Heart left ventricle (tissue), 16 donors: ENCODE measurements around the gene GRHL1. TPM values are rescaled to one million over a fixed set of nuclear protein-coding genes. Genes with fewer than 3 reads are reported as not detected.

Source experiments
- ATAC-seq, 4 donors: fragments of 200-7000 bp; cut with Tn5 transposase; one replicate each; pipeline ENCODE4 v1.9.1; 2020 to 2022; ENCODE audit warnings: moderate library complexity in 4 of 4, mild to moderate bottlenecking in 3 of 4, moderate number of reproducible peaks in 1 of 4
- DNase-seq, 5 donors: peaks; one replicate each; pipeline ENCODE4 v3.0.0-alpha.2; 2020
- H3K27ac ChIP-seq, 12 donors: fragments of 200-600 bp; sonication (generic) in 4 of 12; one replicate each; pipeline versions ENCODE4 v1.5.0 to v1.8.0; 2016 to 2022; ENCODE audit warnings: mild to moderate bottlenecking in 2 of 12
- H3K27me3 ChIP-seq, 9 donors: fragments of 200-600 bp; sonication (generic) in 2 of 9; one replicate each; pipeline versions ENCODE4 v1.5.1 to v1.8.0; 2016 to 2022; ENCODE audit warnings: mild to moderate bottlenecking in 3 of 9
- H3K36me3 ChIP-seq, 9 donors: fragments of 200-600 bp; sonication (generic) in 2 of 9; one replicate each; pipeline versions ENCODE4 v1.5.0 to v1.8.0; 2018 to 2022; ENCODE audit warnings: mild to moderate bottlenecking in 2 of 9
- H3K4me1 ChIP-seq, 12 donors: fragments of 200-600 bp; sonication (generic) in 4 of 12; one replicate each; pipeline versions ENCODE4 v1.5.0 to v1.8.0; 2016 to 2022; ENCODE audit warnings: mild to moderate bottlenecking in 3 of 12
- H3K4me3 ChIP-seq, 12 donors: fragments of 200-600 bp; sonication (generic) in 4 of 12; one replicate each; pipeline versions ENCODE4 v1.5.0 to v1.8.0; 2017 to 2022; ENCODE audit warnings: mild to moderate bottlenecking in 9 of 12, moderate library complexity in 4 of 12
- H3K9me3 ChIP-seq, 12 donors: fragments of 200-600 bp; sonication (generic) in 4 of 12; one replicate each; pipeline versions ENCODE4 v1.5.0 to v1.8.0; 2016 to 2022; ENCODE audit warnings: mild to moderate bottlenecking in 1 of 12
- POLR2A ChIP-seq, 2 donors: fragments of 450-650 bp; IDR thresholded peaks; one replicate each; pipeline ENCODE4 v1.6.1; 2017; ENCODE audit warnings: antibody characterized with exemption in 2 of 2, mild to moderate bottlenecking in 2 of 2, moderate library complexity in 2 of 2
- whole genome bisulfite sequencing, 4 donors: extraction: QIAGEN DNeasy Blood & Tissue Kit in 2 of 4; methylation state at CpG; one replicate each; pipeline versions ENCODE4 v1.1.5 to v1.1.7; 2013 to 2018; 5-methylcytosine and 5-hydroxymethylcytosine counted together
- intact Hi-C, 10 donors: fragments of 100-400 bp; cut with DNase I; formaldehyde crosslinking; loops; one replicate each; pipeline versions ENCODE4 v1.11.1 to v1.14.2; 2022
- long read RNA-seq, 3 donors: library from polyadenylated mRNA; unstranded; transcript quantifications; one replicate each; pipeline ENCODE4 v2.0.0, GENCODE V29; 2020 to 2021
- polyA plus RNA-seq, 2 donors: library from polyadenylated mRNA; stranded (reverse); fragments of 200-250 nt; gene quantifications; one replicate each; pipeline ENCODE4 v1.2.3, GENCODE V29; 2013
- total RNA-seq, 9 donors: library from RNA; depleted of rRNA in 2 of 9; stranded (reverse); fragments of >200 nt in 2 of 9; fragmentation: NEBNext Ultra II Directional in 3 of 9; extraction: Animal tissue kit (Norgen Biotek cat#: 25700) in 3 of 9; gene quantifications; one replicate each; pipeline versions ENCODE4 v1.1.0 to v1.2.4, GENCODE V29; 2016 to 2023
- TF ChIP-seq, protein P1 (sequence below), 12 donors: fragments of 200-600 bp; sonication (generic) in 4 of 12; IDR thresholded peaks; one replicate each; pipeline versions ENCODE4 v1.5.0 to v1.8.0; 2018 to 2022; ENCODE audit warnings: antibody characterized with exemption in 12 of 12, mild to moderate bottlenecking in 5 of 12
- donor health status: ischemic (EF 13 %, LVEDD 7.1; RV severe dilation, severe dysfunction).
- donor health status: healthy with polysubstance abuse.
- donor health status: DM: no; HTN: yes; CAD: no.
- donor health status: DM: no; HTN: no; CAD: no.
- donor health status: ischemic (EF 25% LVEDD 6.9; RV normal size, moderate dysfunction).
- donor health status: ischemic (EF 25% LVEDD 5.7; RV mildly dilated, moderate dysfunction).
- donor health status: healthy.
- donor health status: DM: yes; HTN: yes; CAD: no.
- donor health status: ischemic (EF 35%, LVEDD 5.7; RV mildly dilated, moderate dysfunction).
- donor health status: nonischemic (EF 11% LVEDD 7.7; RV severe dilation, severe dysfunction).
- donor health status: DM: yes; HTN: yes; CAD: no.
- donor health status: PGD.
- donor health status: ischemic (EF 29% LVEDD 5.4; RV normal size, mild dysfunction).
- donor health status: nonischemic (EF 23%, LVEDD 6.1; RV moderate dilation, normal function).

The GRHL1 gene
- total RNA-seq (1 to 10 TPM in 6 of 9 donors, under 1 TPM in 3; 0.79 to 2.8 (median 1.1) TPM), polyA plus RNA-seq (under 1 TPM; 0.50 to 0.57 TPM)
- long read RNA-seq, donor 1, partial matches to known transcripts: 1 of 2 reads
- long read RNA-seq, donor 1, other reads (novel, unspliced or antisense): 1 of 2 reads
- long read RNA-seq, donor 2, partial matches to known transcripts: 1 of 3 reads
- long read RNA-seq, donor 2, other reads (novel, unspliced or antisense): 1 of 3 reads
- long read RNA-seq, donor 3, partial matches to known transcripts: 0 of 4 reads
- long read RNA-seq, donor 3, other reads (novel, unspliced or antisense): 0 of 4 reads

DNA sequence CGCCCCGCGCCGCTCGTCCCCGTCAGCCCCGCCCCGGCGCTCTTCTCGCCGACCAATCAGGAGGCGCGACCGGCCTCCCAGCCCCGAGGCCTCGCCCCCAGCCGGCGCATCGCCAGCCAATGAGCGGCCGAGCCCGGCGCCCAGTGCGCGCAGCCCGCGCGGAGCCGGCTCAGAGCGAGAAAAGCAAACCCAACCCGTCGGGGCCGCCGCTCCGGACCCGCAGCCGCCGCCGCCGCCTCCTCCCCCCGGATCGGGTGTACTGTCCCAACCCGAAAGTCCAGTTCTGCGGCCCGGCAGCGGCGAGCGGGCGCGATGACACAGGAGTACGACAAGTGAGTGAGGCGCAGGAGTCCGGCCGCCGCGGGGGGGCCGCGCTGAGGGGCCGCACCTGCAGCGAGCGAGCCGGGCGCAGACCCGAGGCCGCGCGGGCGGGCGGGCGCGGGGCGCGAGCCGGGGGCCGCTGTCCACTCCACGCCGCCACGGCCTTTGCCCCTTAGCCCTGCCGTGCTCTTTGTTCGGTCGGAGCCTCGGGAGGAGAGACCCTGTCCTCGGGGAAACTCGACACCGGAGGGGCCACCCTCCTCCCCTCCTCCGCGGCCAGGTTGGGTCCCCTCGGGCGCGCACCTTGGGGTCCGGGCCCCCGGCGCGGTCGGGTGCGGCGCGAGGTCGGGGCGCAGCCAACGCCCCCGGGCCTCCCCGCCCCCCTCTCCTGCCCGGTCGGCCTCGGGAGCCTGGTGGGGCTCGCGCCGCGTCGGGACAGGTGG lies at the start of gene GRHL1:
GRHL1 (plus strand) TSS at position 172 of the 764 bp plus-strand sequence; CDS start at position 313, 141 bp downstream.
- WGBS, 4 donors: 0 to 1% (median 1%) methylated on average over 31 to 111 of the region's 111 CpGs; no CpG with 5 or more reads in 1 of the 4 donors
- no peaks in the 10 kb centered on the region for H3K36me3 ChIP-seq
- peaks cover 0 to 25% (median 0%) of the 10 kb centered on the region in 9 donors for H3K27me3 ChIP-seq
- peak within 1 kb of the TSS; percentile 60 to 97 (median 78) for H3K4me3 ChIP-seq
- DNase-seq: peak; percentile 94 to 97 (median 95)
- peak within 1 kb of the TSS in 11 of 12 donors; percentile 4 to 75 (median 57) for H3K27ac ChIP-seq
- no peaks in the 10 kb centered on the region for H3K9me3 ChIP-seq
- TF ChIP-seq, protein P1, sequence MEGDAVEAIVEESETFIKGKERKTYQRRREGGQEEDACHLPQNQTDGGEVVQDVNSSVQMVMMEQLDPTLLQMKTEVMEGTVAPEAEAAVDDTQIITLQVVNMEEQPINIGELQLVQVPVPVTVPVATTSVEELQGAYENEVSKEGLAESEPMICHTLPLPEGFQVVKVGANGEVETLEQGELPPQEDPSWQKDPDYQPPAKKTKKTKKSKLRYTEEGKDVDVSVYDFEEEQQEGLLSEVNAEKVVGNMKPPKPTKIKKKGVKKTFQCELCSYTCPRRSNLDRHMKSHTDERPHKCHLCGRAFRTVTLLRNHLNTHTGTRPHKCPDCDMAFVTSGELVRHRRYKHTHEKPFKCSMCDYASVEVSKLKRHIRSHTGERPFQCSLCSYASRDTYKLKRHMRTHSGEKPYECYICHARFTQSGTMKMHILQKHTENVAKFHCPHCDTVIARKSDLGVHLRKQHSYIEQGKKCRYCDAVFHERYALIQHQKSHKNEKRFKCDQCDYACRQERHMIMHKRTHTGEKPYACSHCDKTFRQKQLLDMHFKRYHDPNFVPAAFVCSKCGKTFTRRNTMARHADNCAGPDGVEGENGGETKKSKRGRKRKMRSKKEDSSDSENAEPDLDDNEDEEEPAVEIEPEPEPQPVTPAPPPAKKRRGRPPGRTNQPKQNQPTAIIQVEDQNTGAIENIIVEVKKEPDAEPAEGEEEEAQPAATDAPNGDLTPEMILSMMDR (IDR thresholded peaks at IDR 0.05): no peak
- peak in 1 of 2 donors; percentile 44 for TF ChIP-seq POLR2A (IDR thresholded peaks at IDR 0.05)
- peaks cover 0 to 15% (median 3%) of the 10 kb centered on the region in 12 donors for H3K4me1 ChIP-seq
- intact Hi-C loops: loop anchor here in 4 of 10 donors (5.0 to 10.0 kb wide), 4 partner anchors 107 to 139 kb away; partner anchors contain the start of gene TAF1B (in 2 of the 4)
- ATAC-seq: peak; percentile 98

- DNase-seq (no peak), ATAC-seq (no peak)
- no peaks in the 10 kb centered on the region for H3K27me3 ChIP-seq
- TF ChIP-seq, protein P1 (IDR thresholded peaks at IDR 0.05): no peak
- TF ChIP-seq POLR2A (IDR thresholded peaks at IDR 0.05): no peak
- H3K27ac ChIP-seq: no peak overlapping the region
- intact Hi-C loops: no loop called here
- H3K9me3 ChIP-seq: no peaks in the 10 kb centered on the region
- H3K36me3 ChIP-seq: peaks cover 0 to 17% (median 7%) of the 10 kb centered on the region in 9 donors
- WGBS, 4 donors: 85 to 89% (median 87%) methylated on average over 1 of the region's 1 CpG
- no peak overlapping the region for H3K4me3 ChIP-seq
- no peaks in the 10 kb centered on the region for H3K4me1 ChIP-seq
These were observed 46.1 kb upstream of the GRHL1 start for GRCh38 chr2:9905413-9905812.

DNA sequence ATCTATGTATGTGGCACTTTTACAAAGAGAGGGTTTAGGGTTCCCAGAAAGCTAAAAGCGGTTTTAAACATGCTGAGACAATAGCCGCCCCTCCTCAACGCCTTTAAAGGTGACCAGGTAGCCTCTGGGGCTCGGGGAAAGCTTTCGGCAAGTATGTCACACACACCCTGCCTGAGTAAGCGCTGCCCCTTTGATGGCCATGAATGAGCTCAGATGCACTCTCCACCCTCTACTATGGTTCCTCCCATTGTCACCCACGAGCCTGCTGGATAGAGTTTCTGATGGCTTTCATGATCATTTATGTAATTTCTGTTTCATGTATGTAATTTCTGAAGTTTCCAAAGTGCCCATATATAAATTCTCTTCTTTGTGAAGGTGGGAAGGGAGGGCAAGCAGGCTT lies 44.1 kb upstream of the GRHL1 start:
- 93 to 96% (median 95%) methylated on average over 7 of the region's 7 CpGs for WGBS, 4 donors
- H3K9me3 ChIP-seq: no peaks in the 10 kb centered on the region
- intact Hi-C loops: no loop called here

More for the DNA sequence above, 44.1 kb upstream of the GRHL1 start:
- H3K27me3 ChIP-seq: no peaks in the 10 kb centered on the region
- no peaks in the 10 kb centered on the region for H3K4me1 ChIP-seq
- TF ChIP-seq POLR2A (IDR thresholded peaks at IDR 0.05): no peak
- TF ChIP-seq, protein P1 (IDR thresholded peaks at IDR 0.05): no peak
- no peak overlapping the region for H3K27ac ChIP-seq
- DNase-seq (no peak), ATAC-seq (no peak)
- peaks cover 0 to 31% (median 15%) of the 10 kb centered on the region in 9 donors for H3K36me3 ChIP-seq
- H3K4me3 ChIP-seq: no peak overlapping the region
